Activated T-helper 2 cell treated with anti-CD3 and anti-CD28 coated beads, Interferon-gamma antibody, Interleukin-2, Interleukin-4, amounts not matched to agents 10 μg/mL and 5 μg/mL and 100 μg/mL, durations not matched to agents 14 hours and 24 hours and 36 hours (primary cell): ENCODE results near the gene PDE7B. TPM values are rescaled to one million over a fixed set of nuclear protein-coding genes. Genes with fewer than 3 reads are reported as not detected.

Experiments
- DNase-seq: peaks from one replicate; pipeline ENCODE4 v3.0.0; 2021; ENCODE audit warnings: low spot score
- H3K27ac Mint-ChIP-seq: one replicate; pipeline ENCODE4 v1.8.0; 2021; ENCODE audit warnings: mixed read lengths
- H3K27me3 Mint-ChIP-seq: one replicate; pipeline ENCODE4 v1.8.0; 2021; ENCODE audit warnings: low read depth, mixed read lengths
- H3K36me3 Mint-ChIP-seq: one replicate; pipeline ENCODE4 v1.8.0; 2021; ENCODE audit warnings: low read depth, mixed read lengths
- H3K4me1 Mint-ChIP-seq: one replicate; pipeline ENCODE4 v1.8.0; 2021; ENCODE audit warnings: low read depth, mixed read lengths
- H3K4me3 Mint-ChIP-seq: one replicate; pipeline ENCODE4 v1.8.0; 2021; ENCODE audit warnings: low read depth, mild to moderate bottlenecking, moderate library complexity, mixed read lengths
- H3K9me3 Mint-ChIP-seq: one replicate; pipeline ENCODE4 v1.8.0; 2021; ENCODE audit warnings: mixed read lengths
- intact Hi-C: fragments of 100-400 bp; cut with micrococcal nuclease; formaldehyde crosslinking; loops from one replicate; pipeline ENCODE4 v1.15.1; 2023
- total RNA-seq: library from RNA; stranded (reverse); gene quantifications from 2 replicates; pipeline ENCODE4 v1.2.3, GENCODE V29; 2022

The PDE7B gene
- total RNA-seq, 1 donor from 2014 or later, result 28.8 TPM

DNA sequence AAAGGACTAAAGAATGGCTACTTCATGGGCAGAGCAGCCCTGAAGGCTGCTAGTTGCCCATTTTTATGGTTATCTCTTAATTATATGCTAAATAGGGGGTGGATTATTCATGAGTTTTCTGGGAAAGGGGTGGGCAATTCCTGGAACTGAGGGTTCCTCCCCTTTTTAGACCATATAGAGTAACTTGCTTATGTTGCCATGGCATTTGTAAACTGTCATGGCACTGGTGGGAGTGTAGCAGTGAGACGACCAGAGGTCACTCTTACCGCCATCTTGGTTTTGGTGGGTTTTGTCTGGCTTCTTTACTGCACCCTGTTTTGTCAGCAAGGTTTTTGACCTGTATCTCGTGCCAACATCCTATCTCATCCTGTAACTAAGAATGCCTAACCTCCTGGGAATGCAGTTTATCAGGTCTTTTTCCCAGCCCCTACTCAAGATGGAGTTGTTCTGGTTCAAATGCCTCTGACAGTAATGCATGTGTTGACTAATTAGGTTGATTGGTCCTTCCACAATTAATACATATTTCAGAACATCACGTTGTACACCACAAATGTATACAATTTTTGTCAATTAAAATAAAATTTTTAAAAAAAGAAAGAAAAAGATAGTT lies 139.5 kb downstream of the PDE7B start:
- Mint-ChIP-seq H3K27me3 (no peaks in the 10 kb centered on the region), H3K4me3 (no peak overlapping the region), H3K9me3 (peaks cover 4% of the 10 kb centered on the region), H3K27ac (no peak overlapping the region), H3K36me3 (peaks cover 20% of the 10 kb centered on the region), H3K4me1 (peaks cover 16% of the 10 kb centered on the region)
- DNase-seq, result no peak
- intact Hi-C loops, result no loop called here

DNA sequence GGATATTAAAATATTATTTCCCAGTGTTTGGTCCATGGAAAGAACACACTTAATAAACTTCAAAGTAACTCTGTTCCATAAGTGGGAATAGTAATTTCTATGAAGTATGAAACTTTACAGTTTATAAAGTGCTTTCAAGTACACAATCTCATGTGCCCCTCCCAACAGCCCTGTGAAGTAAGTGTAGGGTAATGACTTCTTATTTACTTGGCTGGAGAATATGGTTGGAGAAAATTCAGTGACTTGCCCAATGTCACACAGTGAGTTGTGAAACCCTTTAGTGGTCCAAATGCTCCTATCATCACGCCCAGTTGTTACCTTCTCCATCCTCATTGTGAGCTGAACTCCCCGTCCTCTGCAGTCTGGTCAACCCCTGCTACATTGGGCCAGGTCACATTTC lies 141.2 kb downstream of the PDE7B start:
- intact Hi-C loops, result no loop called here
- Mint-ChIP-seq H3K36me3 (peaks cover 16% of the 10 kb centered on the region), H3K27ac (no peak overlapping the region), H3K27me3 (no peaks in the 10 kb centered on the region), H3K4me3 (no peak overlapping the region), H3K9me3 (peaks cover 4% of the 10 kb centered on the region), H3K4me1 (peaks cover 14% of the 10 kb centered on the region)
- no peak for DNase-seq

DNA sequence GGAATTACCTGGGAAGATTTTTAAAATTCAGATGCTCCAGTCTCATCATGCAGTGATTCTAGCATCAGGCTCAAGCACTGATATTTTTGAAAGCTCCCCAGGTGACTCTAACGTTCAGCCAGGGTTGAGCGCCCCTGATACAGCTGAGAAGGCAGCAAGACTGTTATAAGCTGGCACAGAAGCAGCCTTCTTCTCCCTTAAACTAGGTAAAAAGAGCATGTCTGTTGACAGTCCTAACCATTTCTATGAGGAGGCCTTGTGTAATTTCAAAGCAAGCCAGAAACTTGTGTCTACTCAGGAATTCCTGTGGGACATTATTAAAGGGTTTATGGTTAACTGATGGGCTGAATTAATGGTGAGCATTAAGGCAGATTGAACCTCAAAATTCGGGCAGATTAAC lies 141.9 kb downstream of the PDE7B start:
- Mint-ChIP-seq H3K27me3 (no peaks in the 10 kb centered on the region), H3K4me1 (peaks cover 12% of the 10 kb centered on the region), H3K4me3 (no peak overlapping the region), H3K9me3 (peaks cover 4% of the 10 kb centered on the region), H3K36me3 (peaks cover 16% of the 10 kb centered on the region), H3K27ac (no peak overlapping the region)
- no peak for DNase-seq
- intact Hi-C loops, result no loop called here

DNA sequence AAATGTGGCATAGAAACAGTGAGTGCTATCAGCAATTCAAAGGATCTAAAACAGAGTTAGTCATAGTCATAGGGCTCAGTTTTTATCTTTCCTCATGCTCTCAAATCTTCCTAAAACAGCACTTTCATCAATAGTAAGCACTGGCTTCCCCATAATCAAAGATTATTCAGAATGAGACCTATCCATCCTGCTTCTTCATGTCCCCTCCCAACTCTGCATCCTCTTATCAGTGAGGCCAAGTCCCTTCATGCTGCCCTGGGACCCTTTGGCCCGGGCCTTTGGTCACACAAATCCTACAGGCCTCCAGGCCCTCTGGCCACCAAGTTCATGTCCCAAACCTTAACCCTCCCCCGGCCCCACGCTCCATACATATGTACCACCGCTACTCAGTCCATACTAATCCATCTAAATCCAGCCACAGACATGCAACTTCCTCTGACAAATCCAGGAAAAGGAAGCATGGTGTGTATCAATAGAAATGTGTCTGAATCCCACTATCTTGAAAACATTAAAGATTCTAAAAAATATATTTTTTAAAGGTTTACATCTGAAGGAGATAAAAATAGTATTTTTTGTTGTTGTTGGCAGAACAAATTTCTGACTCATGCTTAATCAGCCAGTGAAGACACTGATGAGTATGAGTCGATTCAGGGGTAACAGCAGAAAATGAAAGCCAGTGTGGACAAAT lies 143.5 kb downstream of the PDE7B start:
- intact Hi-C loops, result no loop called here
- H3K27ac Mint-ChIP-seq, result peak overlapping the region; percentile 57
- no peak overlapping the region for H3K4me3 Mint-ChIP-seq
- peaks cover 17% of the 10 kb centered on the region for H3K9me3 Mint-ChIP-seq
- DNase-seq, result no peak
- H3K4me1 Mint-ChIP-seq, result peaks cover 12% of the 10 kb centered on the region
- H3K36me3 Mint-ChIP-seq, result peaks cover 24% of the 10 kb centered on the region
- H3K27me3 Mint-ChIP-seq, result no peaks in the 10 kb centered on the region

DNA sequence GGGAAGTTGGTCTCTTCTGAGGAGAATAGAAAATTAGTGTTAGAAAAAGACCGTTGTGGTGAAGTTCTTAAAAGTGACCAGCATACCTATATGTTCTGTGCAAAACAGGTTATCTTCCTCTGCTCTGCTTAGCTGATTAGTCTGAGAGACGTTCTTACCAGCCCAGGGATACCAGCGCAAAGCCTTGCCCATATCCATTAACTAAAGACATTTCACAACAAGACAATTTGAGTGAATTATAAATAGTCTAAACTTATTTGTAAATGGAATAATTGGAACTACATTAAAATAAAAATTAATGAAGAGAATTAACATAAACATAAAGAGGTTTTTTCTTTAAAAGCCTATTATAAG lies 144.0 kb downstream of the PDE7B start:
- no peaks in the 10 kb centered on the region for H3K27me3 Mint-ChIP-seq

DNA sequence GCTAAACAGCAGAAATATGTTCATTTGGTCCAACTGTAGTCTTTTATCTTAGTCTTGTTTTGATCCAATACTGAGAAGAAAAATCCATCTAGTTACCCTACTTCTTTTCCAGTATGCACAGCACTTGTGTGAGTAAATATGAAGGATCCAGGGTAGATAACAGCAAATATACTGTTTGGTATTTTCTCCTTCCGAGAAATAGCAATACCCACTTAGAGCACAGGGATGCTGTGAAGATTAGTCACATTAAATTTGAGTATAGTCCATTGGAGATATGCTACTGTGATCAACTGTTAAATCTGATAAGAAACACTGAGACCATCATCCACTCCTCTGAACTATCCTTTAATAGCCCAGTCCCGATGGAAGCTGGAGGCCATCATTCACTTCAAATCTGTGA lies 145.2 kb downstream of the PDE7B start:
- no peak for DNase-seq
- Mint-ChIP-seq H3K36me3 (peaks cover 26% of the 10 kb centered on the region), H3K27ac (no peak overlapping the region), H3K27me3 (no peaks in the 10 kb centered on the region), H3K4me3 (no peak overlapping the region), H3K4me1 (peaks cover 12% of the 10 kb centered on the region), H3K9me3 (peaks cover 20% of the 10 kb centered on the region)
- intact Hi-C loops, result no loop called here

More for the DNA sequence above, 144.0 kb downstream of the PDE7B start:
- Mint-ChIP-seq H3K36me3 (peaks cover 26% of the 10 kb centered on the region), H3K4me1 (peaks cover 12% of the 10 kb centered on the region), H3K4me3 (no peak overlapping the region), H3K9me3 (peaks cover 21% of the 10 kb centered on the region), H3K27ac (no peak overlapping the region)
- intact Hi-C loops, result no loop called here
- DNase-seq, result no peak

DNA sequence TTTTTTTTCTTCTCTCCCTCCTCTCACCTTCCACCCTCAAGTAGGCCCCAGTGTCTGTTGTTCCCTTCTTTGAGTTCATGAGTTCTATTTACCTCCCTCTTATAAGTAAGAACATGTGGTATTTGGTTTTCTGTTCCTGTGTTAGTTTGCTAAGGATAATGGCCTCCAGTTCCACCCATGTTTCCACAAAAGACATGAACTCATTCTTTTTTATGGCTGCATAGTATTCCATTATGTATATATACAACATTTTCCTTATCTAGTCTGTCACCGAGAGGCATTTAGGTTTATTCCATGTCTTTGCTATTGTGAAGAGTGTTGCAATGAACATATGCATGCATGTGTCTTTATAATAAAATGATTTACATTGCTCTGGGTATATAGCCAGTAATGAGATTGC lies 147.9 kb downstream of the PDE7B start:
- intact Hi-C loops, result no loop called here
- Mint-ChIP-seq H3K27ac (no peak overlapping the region), H3K4me1 (peaks cover 9% of the 10 kb centered on the region), H3K36me3 (peaks cover 20% of the 10 kb centered on the region), H3K4me3 (no peak overlapping the region), H3K27me3 (no peaks in the 10 kb centered on the region), H3K9me3 (peaks cover 29% of the 10 kb centered on the region)
- DNase-seq, result no peak

DNA sequence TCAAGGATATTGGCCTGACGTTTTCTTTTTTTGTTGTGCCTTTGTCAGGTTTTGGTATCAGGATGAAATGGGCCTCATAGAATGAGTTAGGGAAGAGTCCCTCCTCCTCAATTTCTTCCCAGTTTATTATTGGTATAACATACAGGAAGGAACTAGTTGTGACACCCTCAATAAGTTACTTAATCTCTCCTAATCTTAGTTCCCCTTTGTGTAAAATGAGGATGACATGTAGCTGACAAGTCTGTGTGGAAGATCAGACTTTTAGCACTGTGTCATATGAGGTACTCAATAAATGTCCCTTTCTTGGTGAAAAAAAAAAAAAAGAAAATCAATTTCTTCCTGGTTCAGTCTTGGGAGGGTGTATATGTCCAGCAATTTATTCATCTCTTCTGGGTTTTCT lies 155.8 kb downstream of the PDE7B start:
- Mint-ChIP-seq H3K27ac (no peak overlapping the region), H3K27me3 (no peaks in the 10 kb centered on the region), H3K9me3 (peaks cover 30% of the 10 kb centered on the region), H3K36me3 (peaks cover 7% of the 10 kb centered on the region), H3K4me3 (no peak overlapping the region), H3K4me1 (peaks cover 3% of the 10 kb centered on the region)
- intact Hi-C loops, result no loop called here
- no peak for DNase-seq

DNA sequence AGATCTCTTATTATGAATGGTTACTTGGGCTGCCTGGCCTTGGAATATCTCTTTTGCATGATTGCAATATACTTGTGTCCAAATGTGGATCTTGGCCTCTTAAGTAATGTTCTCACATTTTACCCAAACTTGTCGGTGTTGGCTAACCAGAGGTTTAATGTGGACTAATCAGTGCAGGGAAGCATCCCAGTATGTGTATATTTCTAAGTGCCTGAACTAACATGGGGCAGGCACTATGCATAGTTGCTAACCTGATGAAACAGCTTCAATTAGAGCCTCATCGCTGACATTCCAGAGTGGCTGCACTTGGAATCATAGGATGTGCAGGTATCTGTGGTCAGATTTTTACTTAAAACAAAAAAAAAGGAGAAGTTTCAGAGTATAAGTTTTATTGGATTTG lies 160.0 kb downstream of the PDE7B start:
- DNase-seq, result no peak
- Mint-ChIP-seq H3K27ac (no peak overlapping the region), H3K4me1 (peaks cover 7% of the 10 kb centered on the region), H3K4me3 (no peak overlapping the region), H3K9me3 (peaks cover 23% of the 10 kb centered on the region), H3K27me3 (peaks cover 2% of the 10 kb centered on the region), H3K36me3 (peaks cover 7% of the 10 kb centered on the region)
- intact Hi-C loops, result no loop called here

DNA sequence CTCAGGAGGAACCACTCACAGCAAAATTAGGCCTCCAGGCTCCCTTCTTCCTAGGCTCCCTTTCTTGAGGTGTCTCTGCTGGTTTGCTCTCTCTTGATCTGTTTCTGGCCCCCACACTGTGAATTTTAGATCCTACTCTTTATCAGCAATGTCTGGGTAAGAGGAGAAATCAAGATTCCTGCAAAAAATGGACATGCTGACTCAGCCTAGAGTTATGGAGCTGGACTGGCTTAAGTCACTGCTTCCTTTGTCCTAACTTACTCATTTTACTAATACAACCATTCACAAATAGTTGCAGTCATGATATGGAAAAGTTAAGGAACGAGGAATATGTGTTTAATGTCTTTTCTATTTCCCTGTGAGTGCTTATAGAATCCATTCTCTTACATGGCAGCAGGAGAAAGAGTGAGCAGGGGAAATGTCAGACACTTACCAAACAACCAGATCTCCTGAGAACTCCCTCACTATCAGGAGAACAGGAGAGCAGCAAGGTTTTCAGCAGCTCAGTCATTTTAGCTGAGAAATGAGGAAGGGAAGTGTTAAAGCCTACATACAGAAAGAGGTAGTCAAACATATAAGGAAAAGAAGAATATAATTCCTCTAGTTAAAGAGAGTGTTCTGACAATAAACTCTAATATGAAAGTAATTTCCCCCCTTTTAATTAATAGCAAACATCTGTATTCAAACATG lies 160.8 kb downstream of the PDE7B start:
- intact Hi-C loops, result no loop called here
- H3K4me1 Mint-ChIP-seq, result peaks cover 7% of the 10 kb centered on the region
- no peak overlapping the region for H3K27ac Mint-ChIP-seq
- no peak for DNase-seq
- peaks cover 7% of the 10 kb centered on the region for H3K36me3 Mint-ChIP-seq
- H3K4me3 Mint-ChIP-seq, result no peak overlapping the region
- peaks cover 2% of the 10 kb centered on the region for H3K27me3 Mint-ChIP-seq
- H3K9me3 Mint-ChIP-seq, result peaks cover 15% of the 10 kb centered on the region

DNA sequence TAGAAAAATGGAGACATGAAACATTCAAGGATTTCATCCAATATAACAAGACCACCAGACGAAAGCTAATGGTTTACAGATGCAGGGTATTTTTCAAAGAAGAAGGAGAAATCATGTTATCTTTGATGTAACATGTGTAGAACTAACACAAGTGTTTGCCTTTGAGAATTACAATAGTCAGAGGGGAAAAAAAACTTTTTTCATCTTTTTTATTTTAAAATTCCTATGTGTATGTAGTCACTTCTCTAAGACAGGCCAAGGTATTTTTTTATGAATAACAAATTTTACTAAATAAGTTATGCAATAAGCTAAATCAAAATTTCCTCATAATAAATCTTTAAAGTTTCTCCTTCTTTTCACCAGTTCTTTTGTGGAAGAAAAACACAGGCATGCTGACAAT lies 161.4 kb downstream of the PDE7B start:
- Mint-ChIP-seq H3K27ac (no peak overlapping the region), H3K36me3 (peaks cover 9% of the 10 kb centered on the region), H3K9me3 (peaks cover 9% of the 10 kb centered on the region), H3K4me1 (peaks cover 9% of the 10 kb centered on the region), H3K4me3 (no peak overlapping the region), H3K27me3 (peaks cover 2% of the 10 kb centered on the region)
- DNase-seq, result no peak
- intact Hi-C loops, result no loop called here

DNA sequence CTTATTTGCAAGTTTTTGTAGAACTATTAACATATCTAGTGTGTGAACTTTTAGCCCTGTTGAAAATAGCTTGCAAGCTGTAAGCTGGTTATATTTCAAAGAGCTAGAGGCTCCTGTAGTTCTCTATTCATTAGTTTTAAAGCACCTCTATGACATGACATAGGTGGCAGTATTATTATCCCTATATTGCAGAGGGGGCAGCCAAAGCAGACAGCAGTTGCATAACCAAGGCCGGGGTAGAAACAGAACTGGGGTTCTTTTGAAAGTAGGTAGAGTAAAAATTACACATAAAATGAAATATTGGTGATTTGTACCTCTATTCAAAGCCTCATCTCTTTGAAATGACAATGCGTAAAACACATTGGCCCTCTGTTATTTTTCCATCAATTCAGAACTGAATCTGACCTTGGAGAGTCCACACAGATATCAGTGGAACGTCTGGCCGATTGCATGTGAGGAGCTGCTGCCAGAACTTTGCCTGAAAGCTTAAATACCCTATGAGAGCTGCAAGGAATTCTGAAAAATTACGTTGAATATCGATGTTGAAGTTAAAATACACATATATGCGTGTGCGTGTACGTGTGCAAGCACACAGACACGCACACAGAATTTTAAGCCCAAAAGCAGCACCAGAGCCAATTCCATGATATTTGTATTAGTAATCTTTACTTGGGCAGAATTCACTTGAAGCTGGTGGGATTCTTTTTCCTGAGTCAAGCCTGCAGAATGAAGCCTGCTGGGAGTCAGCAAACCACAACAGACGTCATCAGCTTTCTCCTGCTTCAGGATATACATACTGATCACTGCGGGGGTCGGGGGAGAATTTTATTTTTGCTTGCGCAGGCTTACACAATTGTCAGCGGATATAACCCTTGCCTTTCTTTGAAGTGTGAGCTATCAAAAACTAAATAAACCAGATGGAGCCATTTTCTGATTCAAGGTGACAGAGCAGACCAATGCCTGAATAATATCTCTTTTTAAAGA lies 163.2 kb downstream of the PDE7B start:
- Mint-ChIP-seq H3K27ac (no peak overlapping the region), H3K27me3 (peaks cover 2% of the 10 kb centered on the region), H3K9me3 (peaks cover 3% of the 10 kb centered on the region), H3K36me3 (peaks cover 7% of the 10 kb centered on the region), H3K4me3 (no peak overlapping the region), H3K4me1 (peaks cover 8% of the 10 kb centered on the region)
- intact Hi-C loops, result no loop called here
- DNase-seq, result no peak
